Neural progenitor cell (in vitro differentiated cells): ENCODE data around the gene SERPINA9. TPM values are rescaled to one million over a fixed set of nuclear protein-coding genes. Genes with fewer than 3 reads are reported as not detected.

Experiments
- DNase-seq: peaks from one replicate; pipeline ENCODE4 v3.0.0-alpha.2; 2016; ENCODE audit warnings: low spot score
- H2AFZ ChIP-seq: fragments of 200-600 bp; sonication (generic); replicated peaks from 2 replicates; pipeline ENCODE4 v1.6.1; 2016; ENCODE audit warnings: antibody characterized with exemption
- H3F3A ChIP-seq: fragments of 200-600 bp; sonication (generic); 2 replicates; pipeline ENCODE4 v1.6.1; 2016; ENCODE audit warnings: antibody characterized with exemption, low read depth
- H3K27ac ChIP-seq: fragments of 200-600 bp; sonication (generic); 2 replicates; pipeline ENCODE4 v1.5.1; 2016; ENCODE audit warnings: mild to moderate bottlenecking
- H3K27me3 ChIP-seq: fragments of 200-600 bp; sonication (generic); 2 replicates; pipeline ENCODE4 v1.6.1; 2016; ENCODE audit warnings: mild to moderate bottlenecking, moderate library complexity
- H3K36me3 ChIP-seq: fragments of 200-600 bp; sonication (generic); 2 replicates; pipeline ENCODE4 v1.5.1; 2016
- H3K4me1 ChIP-seq: fragments of 200-600 bp; sonication (generic); 2 replicates; pipeline ENCODE4 v1.6.1; 2016; ENCODE audit warnings: mixed run types
- H3K4me2 ChIP-seq: fragments of 200-600 bp; sonication (generic); 2 replicates; pipeline ENCODE4 v1.6.1; 2016
- H3K4me3 ChIP-seq: fragments of 200-600 bp; sonication (generic); 2 replicates; pipeline ENCODE4 v1.5.1; 2016
- H3K79me2 ChIP-seq: fragments of 200-600 bp; sonication (generic); 2 replicates; pipeline ENCODE4 v1.6.1; 2016; ENCODE audit warnings: low read depth
- H3K9ac ChIP-seq: fragments of 200-600 bp; sonication (generic); 2 replicates; pipeline ENCODE4 v1.6.1; 2016
- H3K9me3 ChIP-seq: fragments of 200-600 bp; sonication (generic); 2 replicates; pipeline ENCODE4 v1.5.1; 2016; ENCODE audit warnings: low read depth
- H4K20me1 ChIP-seq: fragments of 200-600 bp; sonication (generic); 2 replicates; pipeline ENCODE4 v1.6.1; 2016; ENCODE audit warnings: low read depth
- H3K27ac Mint-ChIP-seq: 3 replicates; pipeline ENCODE4 v1.8.0; 2021; ENCODE audit warnings: mixed read lengths
- H3K27me3 Mint-ChIP-seq: 2 replicates; pipeline ENCODE4 v1.8.0; 2022; ENCODE audit warnings: low read depth, mild to moderate bottlenecking, inconsistent platforms, moderate library complexity, mixed read lengths; ENCODE audit not compliant: insufficient read depth
- H3K36me3 Mint-ChIP-seq: 3 replicates; pipeline ENCODE4 v1.8.0; 2021; ENCODE audit warnings: mixed read lengths
- H3K4me1 Mint-ChIP-seq: 3 replicates; pipeline ENCODE4 v1.8.0; 2021; ENCODE audit warnings: mixed read lengths
- H3K4me3 Mint-ChIP-seq: 3 replicates; pipeline ENCODE4 v1.8.0; 2021; ENCODE audit warnings: mild to moderate bottlenecking, moderate library complexity, mixed read lengths
- H3K9me3 Mint-ChIP-seq: 3 replicates; pipeline ENCODE4 v1.8.0; 2020; ENCODE audit warnings: mixed read lengths
- CTCF ChIP-seq: fragments of 200-600 bp; sonication (generic); IDR thresholded peaks from 2 replicates; pipeline ENCODE4 v1.5.1; 2017; ENCODE audit warnings: antibody characterized with exemption, mild to moderate bottlenecking
- EZH2 ChIP-seq: fragments of 200-600 bp; sonication (generic); IDR thresholded peaks from 2 replicates; pipeline ENCODE4 v1.6.1; 2017; ENCODE audit warnings: antibody characterized with exemption, mild to moderate bottlenecking, moderate library complexity
- EZH2phosphoT487 ChIP-seq: fragments of 200-600 bp; sonication (generic); IDR thresholded peaks from 2 replicates; pipeline ENCODE4 v1.6.1; 2017; ENCODE audit warnings: antibody characterized with exemption
- total RNA-seq: library from RNA; depleted of rRNA; stranded (reverse); fragments of >200 nt; gene quantifications from 2 replicates; pipeline ENCODE4 v1.2.3, GENCODE V29; 2015; ENCODE audit warnings: low replicate concordance

Gene SERPINA9
- total RNA-seq, 1 donor from 2014 or later: not detected

- Mint-ChIP-seq H3K9me3 (peaks cover 13% of the 10 kb centered on the region), H3K4me3 (no peak overlapping the region), H3K27me3 (peaks cover 2% of the 10 kb centered on the region), H3K27ac (no peak overlapping the region), H3K4me1 (no peaks in the 10 kb centered on the region), H3K36me3 (no peaks in the 10 kb centered on the region)
- DNase-seq: no peak
- no peak overlapping the region for H3K9ac ChIP-seq
- no peaks in the 10 kb centered on the region for H3K4me1 ChIP-seq
- H3K27me3 ChIP-seq: no peaks in the 10 kb centered on the region
- TF ChIP-seq EZH2 (no peak), CTCF (no peak), EZH2phosphoT487 (no peak)
- no peak overlapping the region for H3K27ac ChIP-seq
- H2AFZ ChIP-seq: no peak overlapping the region
- H3K4me3 ChIP-seq: no peak overlapping the region
- no peaks in the 10 kb centered on the region for H3K79me2 ChIP-seq
- no peaks in the 10 kb centered on the region for H3F3A ChIP-seq
- H3K4me2 ChIP-seq: no peak overlapping the region
- H3K36me3 ChIP-seq: no peaks in the 10 kb centered on the region
- H3K9me3 ChIP-seq: no peaks in the 10 kb centered on the region
- no peaks in the 10 kb centered on the region for H4K20me1 ChIP-seq
Measured at GRCh38 chr14:94461526-94462218, 14.3 kb downstream of the SERPINA9 start.

- H3K27ac Mint-ChIP-seq: no peak overlapping the region
- peaks cover 14% of the 10 kb centered on the region for H3K9me3 Mint-ChIP-seq
- H3K79me2 ChIP-seq: no peaks in the 10 kb centered on the region
- peaks cover 2% of the 10 kb centered on the region for H3K27me3 Mint-ChIP-seq
- no peak overlapping the region for H3K27ac ChIP-seq
- TF ChIP-seq EZH2phosphoT487 (no peak), CTCF (no peak)
- no peak overlapping the region for H3K9ac ChIP-seq
- H3K36me3 Mint-ChIP-seq: no peaks in the 10 kb centered on the region
- no peak overlapping the region for H3K4me3 Mint-ChIP-seq
- H2AFZ ChIP-seq: no peak overlapping the region
- no peaks in the 10 kb centered on the region for H3K4me1 Mint-ChIP-seq
- no peaks in the 10 kb centered on the region for H3K4me1 ChIP-seq
- no peaks in the 10 kb centered on the region for H3F3A ChIP-seq
- H3K4me3 ChIP-seq: no peak overlapping the region
- DNase-seq: no peak
- no peak overlapping the region for H3K4me2 ChIP-seq
- no peaks in the 10 kb centered on the region for H4K20me1 ChIP-seq
- no peaks in the 10 kb centered on the region for H3K27me3 ChIP-seq
- H3K9me3 ChIP-seq: no peaks in the 10 kb centered on the region
- no peaks in the 10 kb centered on the region for H3K36me3 ChIP-seq
Measured at GRCh38 chr14:94460631-94461416, 15.2 kb downstream of the SERPINA9 start.

- Mint-ChIP-seq H3K36me3 (no peaks in the 10 kb centered on the region), H3K27me3 (peaks cover 2% of the 10 kb centered on the region), H3K4me3 (no peak overlapping the region), H3K4me1 (no peaks in the 10 kb centered on the region), H3K9me3 (peaks cover 19% of the 10 kb centered on the region), H3K27ac (no peak overlapping the region)
- DNase-seq: no peak
- Histone ChIP-seq H3K4me2 (no peak overlapping the region), H2AFZ (no peak overlapping the region), H3F3A (no peaks in the 10 kb centered on the region), H3K27ac (no peak overlapping the region), H3K4me3 (no peak overlapping the region), H4K20me1 (no peaks in the 10 kb centered on the region), H3K9ac (no peak overlapping the region), H3K79me2 (no peaks in the 10 kb centered on the region), H3K27me3 (no peaks in the 10 kb centered on the region), H3K9me3 (peaks cover 6% of the 10 kb centered on the region), H3K36me3 (no peaks in the 10 kb centered on the region), H3K4me1 (no peaks in the 10 kb centered on the region)
- TF ChIP-seq EZH2phosphoT487 (no peak), EZH2 (no peak), CTCF (no peak)
Measured at GRCh38 chr14:94458558-94459205, 17.3 kb downstream of the SERPINA9 start.
